GM18511 (cell line): ENCODE results near the gene AFF3.
"Not testable (repeated sequence)": the region's sequence is repeated elsewhere in the genome, so short reads cannot be mapped to it uniquely, and the experiment has no call there.

Experiments used
- ATAC-seq: cut with Tn5 transposase; IDR thresholded peaks from one replicate; pipeline ENCODE4 v1.9.1; 2021; ENCODE audit warnings: mild to moderate bottlenecking, moderate library complexity; ENCODE audit not compliant: unreplicated experiment

The AFF3 gene

GRCh38 chr2:100142393-100142792 lies at the start of gene AFF3:
AFF3 (minus strand) TSS chr2:100142590; CDS start chr2:100104454, 38,136 bp downstream.
- peak; percentile 99 for ATAC-seq

GRCh38 chr2:100189387-100189786 lies 47.0 kb upstream of the AFF3 start:
- ATAC-seq, result no peak

GRCh38 chr2:100188326-100188725 lies 45.9 kb upstream of the AFF3 start:
- ATAC-seq, result no peak

- no peak for ATAC-seq
Measured at GRCh38 chr2:100186126-100186525, 43.7 kb upstream of the AFF3 start.

- no peak for ATAC-seq
Measured at GRCh38 chr2:100185516-100185915, 43.1 kb upstream of the AFF3 start.

- no peak for ATAC-seq
Measured at GRCh38 chr2:100185105-100185504, 42.7 kb upstream of the AFF3 start.

- no peak for ATAC-seq
Measured at GRCh38 chr2:100184055-100184737, 41.8 kb upstream of the AFF3 start.

GRCh38 chr2:100182494-100183361 lies 40.3 kb upstream of the AFF3 start:
- ATAC-seq, result no peak

- ATAC-seq, result no peak
Measured at GRCh38 chr2:100180503-100180902, 38.1 kb upstream of the AFF3 start.

GRCh38 chr2:100179806-100180205 lies 37.4 kb upstream of the AFF3 start:
- ATAC-seq, result no peak

- no peak for ATAC-seq
Measured at GRCh38 chr2:100178864-100179263, 36.5 kb upstream of the AFF3 start.

GRCh38 chr2:100178085-100178788 lies 35.8 kb upstream of the AFF3 start:
- ATAC-seq, result no peak

- no peak for ATAC-seq
Measured at GRCh38 chr2:100176925-100177324, 34.5 kb upstream of the AFF3 start.

- no peak for ATAC-seq
Measured at GRCh38 chr2:100174026-100174431, 31.6 kb upstream of the AFF3 start.

GRCh38 chr2:100166701-100167100 lies 24.3 kb upstream of the AFF3 start:
- no peak for ATAC-seq

- ATAC-seq, result no peak
Measured at GRCh38 chr2:100163605-100164004, 21.2 kb upstream of the AFF3 start.

GRCh38 chr2:100161945-100162620 lies 19.7 kb upstream of the AFF3 start:
- no peak for ATAC-seq

GRCh38 chr2:100160396-100160795 lies 18.0 kb upstream of the AFF3 start:
- no peak for ATAC-seq

GRCh38 chr2:100151832-100152231 lies 9.4 kb upstream of the AFF3 start:
- ATAC-seq, result not testable (repeated sequence)

- ATAC-seq, result no peak
Measured at GRCh38 chr2:100151310-100151709, 8.9 kb upstream of the AFF3 start.

GRCh38 chr2:100148883-100149282 lies 6.5 kb upstream of the AFF3 start:
- no peak for ATAC-seq
